GM10248 (cell line): ENCODE results near the gene EIF4G3.

ENCODE experiments used
- CTCF ChIA-PET: fragments of 300-600 bp; sonication (Branson Sonifier 250); formaldehyde crosslinking; extraction: SDS; loops from one replicate; lab custom pipeline; 2021; ENCODE audit warnings: antibody characterized with exemption; lab: Yijun Ruan, JAX
- POLR2A ChIA-PET: fragments of 350-650 bp; sonication (Branson Sonifier 250); formaldehyde crosslinking; extraction: SDS; loops from one replicate; lab custom pipeline; 2020; ENCODE audit warnings: antibody characterized with exemption; lab: Yijun Ruan, JAX
- DNase-seq: peaks from one replicate; pipeline ENCODE4 v3.0.0; 2012; ENCODE audit errors: extremely low spot score
- CTCF ChIP-seq: IDR thresholded peaks from 2 replicates; pipeline ENCODE4 v1.5.1; 2012; ENCODE audit warnings: mild to moderate bottlenecking, low read depth; ENCODE audit errors: extremely low read depth, missing control alignments, control extremely low read depth

The EIF4G3 gene

GRCh38 chr1:21022279-21023040 lies 154.2 kb downstream of the EIF4G3 start:
- ChIA-PET POLR2A (interaction anchor here (0.6 kb wide), 2 partner anchors 28 to 43 kb away, joined by 3 to 7 read pairs; no protein-coding TSS in a partner anchor), CTCF (interaction anchor here (0.9 to 1.1 kb wide), 3 partner anchors 12 to 51 kb away, joined by 3 to 6 read pairs (median 4); no protein-coding TSS in a partner anchor)
- peak; percentile 75 for DNase-seq
- TF ChIP-seq CTCF: no peak

GRCh38 chr1:21021311-21021710 lies 155.4 kb downstream of the EIF4G3 start:
- CTCF ChIA-PET: no interaction called here
- no peak for TF ChIP-seq CTCF
- POLR2A ChIA-PET: interaction anchor here (0.6 kb wide), 1 partner anchor 149 kb away, joined by 8 read pairs; no protein-coding TSS in a partner anchor
- no peak for DNase-seq

GRCh38 chr1:21020151-21020550 lies 156.5 kb downstream of the EIF4G3 start:
- ChIA-PET POLR2A (no interaction called here), CTCF (interaction anchor here (1.4 to 1.8 kb wide), 4 partner anchors 9 to 22 kb away, joined by 4 to 6 read pairs (median 4); no protein-coding TSS in a partner anchor)
- TF ChIP-seq CTCF: no peak
- no peak for DNase-seq

GRCh38 chr1:21018673-21019072 lies 158.0 kb downstream of the EIF4G3 start:
- ChIA-PET POLR2A (no interaction called here), CTCF (interaction anchor here (0.9 to 1.8 kb wide), 8 partner anchors 8 to 99 kb away, joined by 3 to 6 read pairs (median 4); no protein-coding TSS in a partner anchor)
- DNase-seq: no peak
- no peak for TF ChIP-seq CTCF

GRCh38 chr1:21013510-21013909 lies 163.2 kb downstream of the EIF4G3 start:
- POLR2A ChIA-PET: no interaction called here
- TF ChIP-seq CTCF: no peak

GRCh38 chr1:21012937-21013336 lies 163.8 kb downstream of the EIF4G3 start:
- CTCF ChIA-PET: no interaction called here
- POLR2A ChIA-PET: no interaction called here
- TF ChIP-seq CTCF: no peak
- no peak for DNase-seq

More at GRCh38 chr1:21013510-21013909, 163.2 kb downstream of the EIF4G3 start:
- CTCF ChIA-PET: interaction anchor here (1.1 to 1.7 kb wide), 2 partner anchors 11 to 15 kb away, joined by 3 to 7 read pairs; no protein-coding TSS in a partner anchor
- no peak for DNase-seq
